Transverse colon (tissue), 4 donors: Measurements from ENCODE around the gene GEMIN2. TPM values are rescaled to one million over a fixed set of nuclear protein-coding genes. Genes with fewer than 3 reads are reported as not detected.
"Not testable (repeated sequence)": the region's sequence is repeated elsewhere in the genome, so short reads cannot be mapped to it uniquely, and the experiment has no call there.

Source experiments
- DNase-seq: peaks from one replicate; pipeline ENCODE4 v3.0.0-alpha.2; 2019
- H3K27ac ChIP-seq, 4 donors: fragments of 200-600 bp; sonication (generic); 2 replicates each; pipeline ENCODE4 v1.5.1; 2016 to 2018; ENCODE audit warnings: inconsistent platforms in 4 of 4
- H3K27me3 ChIP-seq: fragments of 200-600 bp; sonication (generic); 2 replicates; pipeline ENCODE4 v1.5.1; 2017; ENCODE audit warnings: inconsistent platforms
- H3K36me3 ChIP-seq, 4 donors: fragments of 200-600 bp; sonication (generic); 2 replicates each; pipeline ENCODE4 v1.5.1; 2017 to 2019; ENCODE audit warnings: inconsistent platforms in 4 of 4
- H3K4me1 ChIP-seq, 4 donors: fragments of 200-600 bp; sonication (generic); 2 replicates each; pipeline ENCODE4 v1.5.1; 2017 to 2020; ENCODE audit warnings: inconsistent platforms in 4 of 4
- H3K4me3 ChIP-seq, 4 donors: fragments of 200-600 bp; sonication (generic); 1 replicate in 1 of 4; 2 replicates in 3 of 4; pipeline versions ENCODE4 v1.5.1 to v1.6.1; 2017 to 2019; ENCODE audit warnings: inconsistent platforms in 4 of 4
- H3K9me3 ChIP-seq, 2 donors: fragments of 200-600 bp; sonication (generic); 2 replicates each; pipeline ENCODE4 v1.5.1; 2017 to 2019; ENCODE audit warnings: inconsistent platforms in 2 of 2
- CTCF ChIP-seq, 5 experiments: fragments of 200-600 bp in 3 of 5; fragments of 450-650 bp in 2 of 5; sonication (generic) in 3 of 5; IDR thresholded peaks; 1 replicate in 2 of 5; 2 replicates in 3 of 5; pipeline ENCODE4 v1.5.1; 2016 to 2017; ENCODE audit warnings: antibody characterized with exemption in 5 of 5, inconsistent platforms in 3 of 5, mild to moderate bottlenecking in 2 of 5, moderate library complexity in 1 of 5
- EP300 ChIP-seq: sonication (generic); formaldehyde crosslinking; IDR thresholded peaks from one replicate; pipeline ENCODE4 v1.6.1; 2017; ENCODE audit warnings: antibody characterized with exemption, low read depth
- POLR2A ChIP-seq: fragments of 450-650 bp; IDR thresholded peaks from one replicate; pipeline ENCODE4 v1.6.1; 2016; ENCODE audit warnings: antibody characterized with exemption, mild to moderate bottlenecking, moderate library complexity
- POLR2AphosphoS5 ChIP-seq, 3 donors: sonication (generic); formaldehyde crosslinking; IDR thresholded peaks; one replicate each; pipeline ENCODE4 v1.6.1; 2016; ENCODE audit warnings: antibody characterized with exemption in 3 of 3
- WGBS, 2 donors: methylation state at CpG; one replicate each; pipeline ENCODE4 v1.1.5; 2018; ENCODE audit warnings: low coverage in 1 of 2; 5-methylcytosine and 5-hydroxymethylcytosine counted together
- in situ Hi-C, 4 donors: fragments of 200-750 bp; cut with MboI; loops; one replicate each; pipeline versions ENCODE4 v1.15.0 to v1.15.1; 2017; ENCODE audit warnings: low sequenced_read_pairs in 3 of 4, low pct_ligation_motif_present in 1 of 4, low pct_unique_long_range_greater_than_20kb in 1 of 4
- intact Hi-C: fragments of 100-400 bp; cut with DNase I; formaldehyde crosslinking; loops from one replicate; pipeline ENCODE4 v1.15.1; 2023; ENCODE audit warnings: low total_unique reads
- total RNA-seq, 4 donors: library from RNA; depleted of rRNA; stranded (reverse); fragments of >200 nt; gene quantifications; one replicate each; pipeline ENCODE4 v1.1.0, GENCODE V29; 2016

The GEMIN2 gene, protein sequence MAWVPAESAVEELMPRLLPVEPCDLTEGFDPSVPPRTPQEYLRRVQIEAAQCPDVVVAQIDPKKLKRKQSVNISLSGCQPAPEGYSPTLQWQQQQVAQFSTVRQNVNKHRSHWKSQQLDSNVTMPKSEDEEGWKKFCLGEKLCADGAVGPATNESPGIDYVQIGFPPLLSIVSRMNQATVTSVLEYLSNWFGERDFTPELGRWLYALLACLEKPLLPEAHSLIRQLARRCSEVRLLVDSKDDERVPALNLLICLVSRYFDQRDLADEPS
- 10 to 100 TPM in 3 of 4 donors, not detected in 1; 11.5 to 75.0 (median 20.0) TPM for total RNA-seq

- WGBS, 2 donors = 1% methylated on average over 25 to 40 of the region's 40 CpGs
- H3K36me3 ChIP-seq = peaks cover 0 to 14% (median 4%) of the 10 kb centered on the region in 4 donors
- in situ Hi-C loops (loop anchor here in 1 of 4 donors (10.0 kb wide), 1 partner anchor 61 kb away; the partner anchor contains the start of genes PNN and TRAPPC6B), intact Hi-C loops (no loop called here)
- TF ChIP-seq POLR2A = peak; percentile 58
- peak; percentile 71 to 74 (median 73) for TF ChIP-seq POLR2AphosphoS5 (IDR thresholded peaks at IDR 0.05)
- no peak for TF ChIP-seq EP300
- TF ChIP-seq CTCF (IDR thresholded peaks at IDR 0.05) = no peak
- H3K4me3 ChIP-seq = peak within 1 kb of the TSS; percentile 51 to 79 (median 72)
- peak; percentile 95 for DNase-seq
- H3K27ac ChIP-seq = peak within 1 kb of the TSS; percentile 83 to 87 (median 84)
- peaks cover 6 to 12% (median 10%) of the 10 kb centered on the region in 4 donors for H3K4me1 ChIP-seq
- H3K9me3 ChIP-seq = no peaks in the 10 kb centered on the region
- H3K27me3 ChIP-seq = no peaks in the 10 kb centered on the region
Observed at GRCh38 chr14:39114073-39114838, at the start of gene GEMIN2. Gene GEMIN2 (plus strand): TSS chr14:39114323. CDS start chr14:39114339, 16 bp downstream.

GRCh38 chr14:39069169-39069805 is 44.8 kb upstream of the GEMIN2 start:
- H3K4me1 ChIP-seq, intact Hi-C loops, DNase-seq, H3K4me3 ChIP-seq, H3K9me3 ChIP-seq, H3K27ac ChIP-seq, H3K27me3 ChIP-seq, in situ Hi-C loops: not testable (repeated sequence)
- H3K36me3 ChIP-seq = peaks cover 0 to 58% (median 27%) of the 10 kb centered on the region in 4 donors
- 80 to 87% methylated on average over 5 to 7 of the region's 7 CpGs for WGBS, 2 donors

DNA sequence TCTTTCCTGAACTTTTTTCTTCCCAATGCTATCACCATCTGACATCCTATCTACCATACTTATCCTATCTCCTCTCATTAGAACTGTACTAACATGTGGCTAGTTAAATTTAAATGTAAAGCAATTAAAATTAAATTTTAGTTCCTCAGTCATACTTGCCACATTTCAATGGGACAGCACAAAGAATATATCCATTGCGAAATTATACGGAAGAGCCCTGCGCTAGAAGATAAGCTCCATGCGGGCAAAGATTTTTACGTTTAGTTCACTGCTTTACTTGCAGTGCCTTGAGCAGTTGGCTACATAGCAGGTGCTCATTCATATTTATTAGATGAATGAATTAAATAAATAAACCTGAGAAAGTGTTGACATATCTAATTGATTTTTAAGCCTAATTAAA is 44.2 kb upstream of the GEMIN2 start:
- Histone ChIP-seq H3K27me3 (no peaks in the 10 kb centered on the region), H3K4me3 (no peak overlapping the region), H3K36me3 (peaks cover 0 to 58% (median 26%) of the 10 kb centered on the region in 4 donors), H3K9me3 (no peaks in the 10 kb centered on the region), H3K4me1 (no peaks in the 10 kb centered on the region), H3K27ac (no peak overlapping the region)
- TF ChIP-seq EP300 (no peak), CTCF (IDR thresholded peaks at IDR 0.05) (no peak), POLR2A (no peak), POLR2AphosphoS5 (IDR thresholded peaks at IDR 0.05) (no peak)
- in situ Hi-C loops = no loop called here
- intact Hi-C loops = no loop called here
- no peak for DNase-seq
- 92 to 97% methylated on average over 5 of the region's 5 CpGs for WGBS, 2 donors

DNA sequence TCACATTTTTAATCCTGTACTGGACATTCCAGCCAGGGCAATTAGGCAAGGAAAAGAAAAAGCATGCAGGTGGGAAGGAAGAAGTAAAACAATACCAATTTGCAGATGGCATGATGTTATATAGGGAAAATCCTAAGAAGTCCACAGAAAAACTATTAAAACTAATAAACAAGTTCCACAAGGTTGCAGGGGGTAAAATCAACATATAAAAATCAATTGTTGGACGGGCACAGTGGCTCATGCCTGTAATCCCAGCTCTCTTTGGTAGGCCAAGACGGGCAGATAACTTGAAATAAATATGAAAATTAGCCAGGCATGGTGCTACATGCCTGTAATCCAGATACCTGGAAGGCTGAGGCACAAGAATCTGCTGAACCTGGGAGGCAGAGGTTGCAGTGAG is 43.0 kb upstream of the GEMIN2 start:
- TF ChIP-seq POLR2AphosphoS5 (IDR thresholded peaks at IDR 0.05) (no peak), POLR2A (no peak), EP300 (no peak), CTCF (IDR thresholded peaks at IDR 0.05) (no peak)
- WGBS, 2 donors = 92% methylated on average over 2 of the region's 2 CpGs; no CpG with 5 or more reads in 1 of the 2 donors
- no peak overlapping the region for H3K27ac ChIP-seq
- intact Hi-C loops (no loop called here), in situ Hi-C loops (no loop called here)
- DNase-seq = no peak
- no peak overlapping the region for H3K4me3 ChIP-seq
- H3K27me3 ChIP-seq = no peaks in the 10 kb centered on the region
- H3K9me3 ChIP-seq = no peaks in the 10 kb centered on the region
- H3K4me1 ChIP-seq = no peaks in the 10 kb centered on the region
- H3K36me3 ChIP-seq = peaks cover 0 to 63% (median 31%) of the 10 kb centered on the region in 4 donors
